ENCODE data around the gene SEC61G.

SEC61G gene

GRCh38 chr7:54780490-54780889, 21.5 kb upstream of the SEC61G start:
- H3K4me3 ChIP-seq (ENCODE audit: low read length) = no peak overlapping the region
- no peak for DNase-seq (ENCODE audit: low read depth)
- no peak for TF ChIP-seq CTCF (conservative IDR thresholded peaks at IDR 0.05; ENCODE audit: low read length)

DNA sequence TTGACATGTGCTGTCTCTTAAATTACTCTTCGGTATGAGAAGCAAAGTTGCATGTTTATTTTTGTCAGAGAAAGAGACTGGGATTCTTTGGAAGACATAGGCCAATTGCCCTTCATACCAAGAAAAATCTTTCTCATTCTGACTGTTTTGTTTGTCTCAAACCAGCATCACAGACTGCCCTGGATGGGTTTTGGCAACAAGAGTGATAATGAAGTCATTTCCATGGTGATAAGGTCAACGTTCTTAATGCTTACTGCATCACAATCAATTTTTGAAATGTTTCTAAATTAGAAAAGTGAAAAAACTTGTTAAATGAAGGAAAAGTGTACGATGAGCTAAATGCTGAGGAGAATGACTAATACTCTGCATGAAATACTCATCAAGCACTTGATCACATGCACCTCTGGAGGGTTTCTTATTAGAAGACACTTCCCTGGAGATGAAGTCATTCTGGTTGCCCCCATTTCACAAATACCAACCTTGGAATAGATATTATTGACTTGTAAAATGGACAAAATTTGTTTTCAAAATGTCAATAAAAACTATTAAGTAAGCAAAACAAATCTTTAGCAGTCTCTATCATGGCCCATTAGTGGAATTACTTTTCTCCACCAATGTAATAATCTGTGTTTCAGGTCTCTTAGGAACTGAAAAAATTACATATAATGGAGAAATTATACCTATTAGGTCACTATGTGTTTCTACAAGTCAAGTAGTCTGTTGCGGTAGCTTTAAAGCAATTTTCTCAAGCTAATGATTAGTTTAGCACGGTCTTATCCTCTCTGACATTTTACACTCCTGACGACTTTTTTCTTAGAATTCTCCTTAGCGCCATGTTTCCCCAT, 19.9 kb upstream of the SEC61G start:
- H3K4me3 ChIP-seq (ENCODE audit: low read length) = no peak overlapping the region
- TF ChIP-seq CTCF (conservative IDR thresholded peaks at IDR 0.05; ENCODE audit: low read length) = no peak
- no peak for DNase-seq (ENCODE audit: low read depth)

DNA sequence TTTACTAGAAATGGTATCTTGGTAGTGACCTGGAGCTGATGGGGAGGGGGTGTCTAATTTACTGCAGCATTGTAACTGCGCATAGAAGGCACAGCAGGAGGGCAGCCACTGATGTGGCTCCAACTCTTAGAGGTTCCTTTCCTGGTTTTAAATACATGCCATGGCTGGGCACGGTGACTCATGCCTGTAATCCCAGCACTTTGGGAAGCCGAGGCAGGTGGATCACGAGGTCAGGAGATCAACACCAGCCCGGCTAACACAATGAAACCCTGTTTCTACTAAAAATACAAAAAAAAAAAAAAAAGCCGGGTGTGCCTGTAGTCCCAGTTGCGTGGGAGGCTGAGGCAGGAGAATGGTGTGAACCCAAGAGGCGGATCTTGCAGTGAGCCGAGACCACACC, 19.2 kb upstream of the SEC61G start:
- no peak for TF ChIP-seq CTCF (conservative IDR thresholded peaks at IDR 0.05; ENCODE audit: low read length)
- no peak overlapping the region for H3K4me3 ChIP-seq (ENCODE audit: low read length)
- DNase-seq (ENCODE audit: low read depth) = no peak

DNA sequence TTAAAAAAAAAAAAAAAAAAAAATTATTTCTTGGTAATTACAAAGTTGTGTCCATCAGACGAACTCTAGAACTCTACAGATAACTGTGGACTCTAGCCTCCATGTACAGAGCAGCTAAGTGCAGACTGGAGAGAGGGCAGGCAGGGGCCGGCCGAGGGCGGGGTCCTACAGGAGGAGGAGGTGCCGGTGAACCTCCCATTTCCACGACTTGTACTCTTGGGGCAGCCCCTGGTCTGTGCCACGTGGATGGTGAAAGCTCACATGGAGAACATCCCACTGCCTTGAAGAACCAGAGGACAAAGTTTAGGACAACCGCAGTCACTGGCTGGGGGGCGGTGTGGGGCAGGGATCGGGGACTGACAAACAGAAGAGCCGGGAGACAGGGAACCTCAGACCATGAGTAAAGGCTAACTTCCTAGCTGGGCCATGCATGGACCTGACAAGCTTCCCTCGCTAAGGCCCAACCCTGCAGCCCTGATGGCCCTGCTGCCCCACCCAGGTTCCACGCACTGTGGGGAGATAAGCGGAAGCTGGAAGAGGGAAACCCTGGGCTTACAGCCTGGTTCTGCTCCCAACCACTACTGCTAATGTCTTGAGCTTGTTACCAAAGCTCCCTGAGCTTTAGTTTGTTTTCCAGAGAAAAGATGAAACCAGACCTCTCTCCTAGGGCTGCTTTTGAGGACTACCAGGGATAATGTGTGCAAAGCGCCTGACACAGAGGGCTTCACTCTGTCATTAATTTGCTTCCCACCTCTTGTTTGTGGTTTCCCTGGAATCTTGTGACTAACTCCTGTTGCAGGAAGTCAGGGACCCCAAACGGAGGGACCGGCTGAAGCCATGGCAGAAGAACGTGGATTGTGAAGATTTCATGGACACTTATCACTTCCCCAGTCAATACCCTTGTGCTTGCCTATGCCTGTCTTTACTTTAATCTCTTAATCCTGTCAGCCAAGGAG, 16.1 kb upstream of the SEC61G start:
- no peak for DNase-seq (ENCODE audit: low read depth)
- no peak overlapping the region for H3K4me3 ChIP-seq (ENCODE audit: low read length)
- TF ChIP-seq CTCF (conservative IDR thresholded peaks at IDR 0.05; ENCODE audit: low read length) = no peak

DNA sequence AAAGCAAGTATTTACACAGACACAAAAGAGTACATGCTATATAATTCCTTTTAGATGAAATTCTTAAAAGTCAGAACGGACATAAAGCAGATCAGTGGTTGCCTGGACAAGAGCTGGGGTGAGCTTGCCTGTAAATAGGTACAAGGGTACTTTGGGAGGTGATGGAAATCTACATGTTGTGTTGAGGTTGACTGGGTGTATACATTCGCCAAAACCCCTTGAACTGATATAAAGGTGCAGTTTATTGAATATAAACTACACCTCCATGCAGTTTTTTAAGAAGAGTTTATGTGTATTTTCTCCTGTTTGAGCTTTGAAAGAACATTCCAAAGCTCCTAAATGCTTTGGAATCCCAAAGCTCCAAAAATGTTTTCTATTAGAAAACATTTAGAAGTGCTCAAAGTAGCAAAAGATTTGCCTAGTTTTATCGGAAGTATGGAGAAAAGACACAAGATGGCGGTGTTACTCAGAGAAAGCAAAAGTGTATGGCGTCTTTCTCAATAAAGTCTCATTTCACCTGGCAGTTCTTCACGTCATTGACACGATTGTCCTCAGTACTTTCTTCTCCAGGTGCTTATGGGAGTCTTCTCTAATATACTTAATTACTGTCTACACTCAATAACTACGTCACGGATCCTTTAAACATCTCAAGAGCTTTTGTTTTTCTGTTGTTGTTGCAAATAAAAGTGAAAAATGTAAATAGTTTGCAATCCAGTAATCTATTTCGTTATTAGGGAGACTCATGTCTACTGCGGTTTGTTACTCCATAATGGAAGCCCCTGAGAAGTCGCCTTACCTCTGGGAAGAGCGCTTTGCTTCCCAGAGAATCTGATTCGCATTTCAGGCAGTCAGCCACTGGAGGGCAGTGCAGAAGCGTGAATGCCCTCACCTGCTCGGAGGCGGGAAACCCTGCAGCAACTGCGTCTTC, 14.7 kb upstream of the SEC61G start:
- peak; percentile 96 for TF ChIP-seq CTCF (conservative IDR thresholded peaks at IDR 0.05; ENCODE audit: low read length)
- H3K4me3 ChIP-seq (ENCODE audit: low read length) = peak overlapping the region; percentile 56
- DNase-seq (ENCODE audit: low read depth) = peak; percentile 74

- DNase-seq (ENCODE audit: low read depth) = no peak
- TF ChIP-seq CTCF (conservative IDR thresholded peaks at IDR 0.05; ENCODE audit: low read length) = no peak
- H3K4me3 ChIP-seq (ENCODE audit: low read length) = no peak overlapping the region
These were observed 10.2 kb upstream of the SEC61G start for GRCh38 chr7:54769203-54769602.
